Measurements from ENCODE around the gene CCDC191. TPM values are rescaled to one million over a fixed set of nuclear protein-coding genes. Genes with fewer than 3 reads are reported as not detected.
A peak's percentile ranks its signal among the peaks of the same experiment; 100 is the strongest.

Gene CCDC191
- total and polyA plus RNA-seq, 9 donors: 3.1 to 15.0 (median 5.3) TPM

GRCh38 chr3:114058646-114059045 is 2.3 kb upstream of the CCDC191 start:
- H3K27ac ChIP-seq: no peak overlapping the region
- intact Hi-C loops (cut with DNase I): no loop called here
- no peaks in the 10 kb centered on the region for H3K27me3 ChIP-seq
- 87 to 94% (median 89%) methylated on average over 8 of the region's 8 CpGs for WGBS, 3 donors
- no peaks in the 10 kb centered on the region for H3K9me3 ChIP-seq
- H3K4me3 ChIP-seq: no peak overlapping the region
- H3K4me1 ChIP-seq (ENCODE audit: insufficient read depth): peaks cover 4% of the 10 kb centered on the region
- no peak for DNase-seq
- no peak for TF ChIP-seq POLR2A (IDR thresholded peaks at IDR 0.05)
- TF ChIP-seq EP300 (IDR thresholded peaks at IDR 0.05): no peak
- TF ChIP-seq CTCF (IDR thresholded peaks at IDR 0.05): no peak
- H3K36me3 ChIP-seq: no peaks in the 10 kb centered on the region

GRCh38 chr3:114057011-114057347 is 653 bp upstream of the CCDC191 start:
- Histone ChIP-seq H3K27ac (peak overlapping the region in 1 of 2 donors; percentile 36), H3K4me3 (peak overlapping the region; percentile 75), H3K27me3 (no peaks in the 10 kb centered on the region), H3K9me3 (no peaks in the 10 kb centered on the region), H3K36me3 (no peaks in the 10 kb centered on the region), H3K4me1 (ENCODE audit: insufficient read depth) (peaks cover 4% of the 10 kb centered on the region)
- TF ChIP-seq EP300 (IDR thresholded peaks at IDR 0.05): no peak
- TF ChIP-seq POLR2A (IDR thresholded peaks at IDR 0.05): no peak
- no peak for TF ChIP-seq CTCF (IDR thresholded peaks at IDR 0.05)
- intact Hi-C loops (cut with DNase I): no loop called here
- no peak for DNase-seq
- WGBS, 3 donors: 0% methylated on average over 8 of the region's 8 CpGs

DNA sequence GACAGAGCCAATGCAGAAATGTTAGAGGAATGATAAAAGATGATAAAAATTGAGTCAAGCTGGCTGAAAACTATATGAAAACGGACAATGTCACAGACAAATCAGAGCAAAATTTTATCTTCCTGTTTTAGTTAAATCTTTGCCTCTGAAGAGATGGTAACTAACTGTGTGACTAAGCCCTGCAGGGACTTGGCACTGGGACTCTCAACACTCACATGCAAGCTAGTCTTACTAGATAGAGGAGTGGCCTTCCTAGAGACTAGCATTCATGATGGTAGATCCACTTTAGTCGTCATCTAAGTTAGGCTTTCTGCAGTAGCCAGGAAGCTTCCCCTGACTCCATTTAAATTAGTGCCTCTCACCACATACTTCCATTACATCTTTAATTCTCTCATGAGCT is 4.1 kb downstream of the CCDC191 start:
- no peak overlapping the region for H3K4me3 ChIP-seq
- intact Hi-C loops (cut with DNase I): no loop called here
- no peaks in the 10 kb centered on the region for H3K27me3 ChIP-seq
- no peaks in the 10 kb centered on the region for H3K36me3 ChIP-seq
- no peaks in the 10 kb centered on the region for H3K9me3 ChIP-seq
- WGBS, 3 donors: 85 to 93% (median 89%) methylated on average over 2 of the region's 2 CpGs
- no peaks in the 10 kb centered on the region for H3K4me1 ChIP-seq (ENCODE audit: insufficient read depth)
- no peak for TF ChIP-seq POLR2A (IDR thresholded peaks at IDR 0.05)
- no peak for TF ChIP-seq EP300 (IDR thresholded peaks at IDR 0.05)
- TF ChIP-seq CTCF (IDR thresholded peaks at IDR 0.05): no peak
- DNase-seq: no peak
- H3K27ac ChIP-seq: no peak overlapping the region

- TF ChIP-seq POLR2A (IDR thresholded peaks at IDR 0.05): no peak
- TF ChIP-seq EP300 (IDR thresholded peaks at IDR 0.05): no peak
- no peak for TF ChIP-seq CTCF (IDR thresholded peaks at IDR 0.05)
- Histone ChIP-seq H3K36me3 (no peaks in the 10 kb centered on the region), H3K4me1 (ENCODE audit: insufficient read depth) (no peaks in the 10 kb centered on the region), H3K9me3 (no peaks in the 10 kb centered on the region), H3K27me3 (no peaks in the 10 kb centered on the region), H3K27ac (no peak overlapping the region), H3K4me3 (no peak overlapping the region)
- no peak for DNase-seq
- intact Hi-C loops (cut with DNase I): no loop called here
These were observed 13.1 kb downstream of the CCDC191 start for GRCh38 chr3:114043205-114043604.

- Histone ChIP-seq H3K27ac (no peak overlapping the region), H3K4me1 (ENCODE audit: insufficient read depth) (no peaks in the 10 kb centered on the region), H3K36me3 (no peaks in the 10 kb centered on the region), H3K9me3 (no peaks in the 10 kb centered on the region), H3K27me3 (no peaks in the 10 kb centered on the region), H3K4me3 (no peak overlapping the region)
- TF ChIP-seq EP300 (IDR thresholded peaks at IDR 0.05) (no peak), CTCF (IDR thresholded peaks at IDR 0.05) (no peak), POLR2A (IDR thresholded peaks at IDR 0.05) (no peak)
- intact Hi-C loops (cut with DNase I): no loop called here
- no peak for DNase-seq
- 92 to 94% (median 93%) methylated on average over 3 of the region's 3 CpGs for WGBS, 3 donors
These were observed 20.4 kb downstream of the CCDC191 start for GRCh38 chr3:114035896-114036295.
